ENCODE results near the gene CHD5.

- TF ChIP-seq EZH2 (IDR thresholded peaks at IDR 0.05) (no peak), SRF (IDR thresholded peaks at IDR 0.05; ENCODE audit: low read depth) (no peak), POLR2AphosphoS5 (IDR thresholded peaks at IDR 0.05; ENCODE audit: low read depth, low read length) (no peak), CEBPB (IDR thresholded peaks at IDR 0.05; ENCODE audit: low read depth) (no peak), RAD21 (IDR thresholded peaks at IDR 0.05; ENCODE audit: low read depth) (no peak), TCF7L2 (IDR thresholded peaks at IDR 0.05; ENCODE audit: borderline replicate concordance, extremely low read depth, insufficient read depth, insufficient read length) (no peak), POLR2A (IDR thresholded peaks at IDR 0.05; ENCODE audit: borderline replicate concordance, extremely low read depth, insufficient read depth, insufficient read length) (no peak), MAX (IDR thresholded peaks at IDR 0.05) (no peak)
- TF ChIP-seq, protein P1, sequence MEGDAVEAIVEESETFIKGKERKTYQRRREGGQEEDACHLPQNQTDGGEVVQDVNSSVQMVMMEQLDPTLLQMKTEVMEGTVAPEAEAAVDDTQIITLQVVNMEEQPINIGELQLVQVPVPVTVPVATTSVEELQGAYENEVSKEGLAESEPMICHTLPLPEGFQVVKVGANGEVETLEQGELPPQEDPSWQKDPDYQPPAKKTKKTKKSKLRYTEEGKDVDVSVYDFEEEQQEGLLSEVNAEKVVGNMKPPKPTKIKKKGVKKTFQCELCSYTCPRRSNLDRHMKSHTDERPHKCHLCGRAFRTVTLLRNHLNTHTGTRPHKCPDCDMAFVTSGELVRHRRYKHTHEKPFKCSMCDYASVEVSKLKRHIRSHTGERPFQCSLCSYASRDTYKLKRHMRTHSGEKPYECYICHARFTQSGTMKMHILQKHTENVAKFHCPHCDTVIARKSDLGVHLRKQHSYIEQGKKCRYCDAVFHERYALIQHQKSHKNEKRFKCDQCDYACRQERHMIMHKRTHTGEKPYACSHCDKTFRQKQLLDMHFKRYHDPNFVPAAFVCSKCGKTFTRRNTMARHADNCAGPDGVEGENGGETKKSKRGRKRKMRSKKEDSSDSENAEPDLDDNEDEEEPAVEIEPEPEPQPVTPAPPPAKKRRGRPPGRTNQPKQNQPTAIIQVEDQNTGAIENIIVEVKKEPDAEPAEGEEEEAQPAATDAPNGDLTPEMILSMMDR (IDR thresholded peaks at IDR 0.05 in 2 of 3, conservative IDR thresholded peaks at IDR 0.05 in 1 of 3; ENCODE audit: borderline replicate concordance in 1 of 3, insufficient read depth in 1 of 3, low read depth in 2 of 3, low read length in 2 of 3) = no peak
Observed at GRCh38 chr1:6083801-6084446, 96.2 kb downstream of the CHD5 start.
